OCI-LY1 (cell line): ENCODE measurements around the gene UBE2V1.

Source experiments
- H2AFZ ChIP-seq: fragments of 200-600 bp; sonication (generic), shearing (Covaris generic); 2 replicates; pipeline ENCODE4 v1.6.0; 2014; ENCODE audit warnings: antibody characterized with exemption, mild to moderate bottlenecking, low read length
- H3F3A ChIP-seq: fragments of 200-600 bp; sonication (generic), shearing (Covaris generic); 2 replicates; pipeline ENCODE4 v1.6.0; 2014; ENCODE audit warnings: mild to moderate bottlenecking, antibody characterized with exemption, low read length, moderate library complexity; ENCODE audit not compliant: insufficient read depth
- H3K27ac ChIP-seq: fragments of 200-600 bp; sonication (generic); 2 replicates; pipeline ENCODE4 v1.5.1; 2014; ENCODE audit warnings: low read length, mixed run types, mild to moderate bottlenecking, low read depth; ENCODE audit not compliant: poor library complexity, severe bottlenecking
- H3K27me3 ChIP-seq: fragments of 200-600 bp; sonication (generic); 2 replicates; pipeline ENCODE4 v1.6.0; 2014; ENCODE audit warnings: antibody characterized with exemption, mild to moderate bottlenecking, low read length, moderate library complexity; ENCODE audit not compliant: insufficient read depth
- H3K36me3 ChIP-seq: fragments of 200-600 bp; sonication (generic); 2 replicates; pipeline ENCODE4 v1.6.1; 2014; ENCODE audit warnings: mild to moderate bottlenecking, antibody characterized with exemption, low read length, moderate library complexity, mixed read lengths; ENCODE audit not compliant: insufficient read depth
- H3K4me1 ChIP-seq: fragments of 200-600 bp; sonication (generic); 2 replicates; pipeline ENCODE4 v1.5.1; 2014; ENCODE audit warnings: mild to moderate bottlenecking, low read length, moderate library complexity; ENCODE audit not compliant: insufficient read depth, severe bottlenecking
- H3K4me2 ChIP-seq: fragments of 200-600 bp; sonication (generic), shearing (Covaris generic); 2 replicates; pipeline ENCODE4 v1.6.1; 2014; ENCODE audit warnings: low read length
- H3K4me3 ChIP-seq: fragments of 200-600 bp; sonication (generic); 2 replicates; pipeline ENCODE4 v1.5.1; 2014; ENCODE audit warnings: low read length, low read depth, mild to moderate bottlenecking, mixed read lengths; ENCODE audit not compliant: poor library complexity, severe bottlenecking
- H3K79me2 ChIP-seq: fragments of 200-600 bp; shearing (Covaris generic); 2 replicates; pipeline ENCODE4 v1.6.1; 2016; ENCODE audit warnings: mixed run types, low read length, mixed read lengths; ENCODE audit not compliant: insufficient read depth
- H3K9ac ChIP-seq: fragments of 200-600 bp; sonication (generic), shearing (Covaris generic); 2 replicates; pipeline ENCODE4 v1.6.1; 2014; ENCODE audit warnings: mild to moderate bottlenecking, low read length, mixed read lengths
- H3K9me2 ChIP-seq: fragments of 200-600 bp; sonication (generic), shearing (Covaris generic); 2 replicates; pipeline ENCODE4 v1.6.1; 2014; ENCODE audit warnings: low read depth, mild to moderate bottlenecking, low read length, mixed read lengths
- H3K9me3 ChIP-seq: fragments of 200-600 bp; shearing (Covaris generic); 2 replicates; pipeline ENCODE4 v1.6.1; 2014; ENCODE audit warnings: low read length, mixed read lengths
- H4K20me1 ChIP-seq: fragments of 200-600 bp; sonication (generic), shearing (Covaris generic); 2 replicates; pipeline ENCODE4 v1.6.0; 2016; ENCODE audit warnings: mild to moderate bottlenecking, low read length; ENCODE audit not compliant: insufficient read depth
- CTCF ChIP-seq: fragments of 200-600 bp; sonication (generic), shearing (Covaris generic); IDR thresholded peaks from 2 replicates; pipeline ENCODE4 v1.5.1; 2017; ENCODE audit warnings: mild to moderate bottlenecking, antibody characterized with exemption, low read length, moderate library complexity, mixed read lengths
- EZH2 ChIP-seq: fragments of 200-600 bp; sonication (generic), shearing (Covaris generic); IDR thresholded peaks from 2 replicates; pipeline ENCODE4 v1.8.0; 2017; ENCODE audit warnings: borderline replicate concordance, mixed run types, mild to moderate bottlenecking, antibody characterized with exemption, low read length, moderate library complexity, mixed read lengths

Gene UBE2V1

DNA sequence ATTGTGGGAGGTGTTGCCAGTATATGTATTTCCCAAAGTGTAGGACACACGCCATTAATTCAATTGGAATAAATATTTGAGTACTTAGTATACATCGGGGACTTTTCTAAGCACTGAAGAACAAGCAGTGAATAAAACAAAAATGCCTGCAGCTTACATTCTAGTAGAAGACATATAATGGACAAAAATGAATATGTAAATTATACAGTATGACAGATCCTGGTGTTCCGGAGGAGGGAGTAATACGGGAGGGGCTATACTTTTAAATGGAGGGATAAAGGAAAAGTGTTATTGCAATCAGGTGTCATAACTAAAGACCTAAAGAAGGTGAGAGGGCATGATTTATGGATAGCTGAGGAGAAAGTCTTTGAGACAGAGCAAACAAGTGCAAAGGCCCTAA lies 15.1 kb downstream of the UBE2V1 start:
- H3K36me3 ChIP-seq, result peaks cover 61% of the 10 kb centered on the region
- no peaks in the 10 kb centered on the region for H3K27me3 ChIP-seq
- H3K79me2 ChIP-seq, result peaks cover 66% of the 10 kb centered on the region
- no peaks in the 10 kb centered on the region for H3K9me3 ChIP-seq
- TF ChIP-seq EZH2 (no peak), CTCF (no peak)
- H3K4me2 ChIP-seq, result no peak overlapping the region
- no peaks in the 10 kb centered on the region; the same call in 1 of the 2 replicates for H4K20me1 ChIP-seq
- no peaks in the 10 kb centered on the region for H3K9me2 ChIP-seq
- H3F3A ChIP-seq, result no peaks in the 10 kb centered on the region
- no peak overlapping the region for H2AFZ ChIP-seq
- peaks cover 14% of the 10 kb centered on the region for H3K4me1 ChIP-seq
- no peak overlapping the region for H3K27ac ChIP-seq
- no peak overlapping the region for H3K4me3 ChIP-seq
- H3K9ac ChIP-seq, result no peak overlapping the region

DNA sequence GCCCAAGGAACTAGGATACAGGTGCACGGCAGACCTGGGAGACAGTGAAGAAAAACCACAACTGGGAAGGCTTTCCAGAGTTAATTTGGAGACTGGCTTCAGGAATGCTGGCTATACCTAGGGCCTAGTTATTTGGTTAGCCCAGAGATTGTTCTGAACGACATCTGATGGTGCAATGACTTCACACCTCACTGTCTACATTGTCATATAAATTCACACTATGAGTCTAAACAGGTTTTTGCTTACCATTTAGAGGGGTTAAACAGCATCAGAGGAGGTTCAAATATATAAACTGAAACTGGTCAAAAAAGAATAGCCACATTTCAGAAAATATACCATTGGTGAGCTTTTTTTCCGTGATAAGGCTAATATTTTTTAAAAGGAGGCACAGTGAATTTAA lies 16.7 kb downstream of the UBE2V1 start:
- Histone ChIP-seq H3K79me2 (peaks cover 50% of the 10 kb centered on the region), H3K27me3 (no peaks in the 10 kb centered on the region), H3K36me3 (peaks cover 66% of the 10 kb centered on the region), H3K9me3 (no peaks in the 10 kb centered on the region), H3K9ac (no peak overlapping the region), H3F3A (no peaks in the 10 kb centered on the region), H3K9me2 (no peaks in the 10 kb centered on the region), H3K4me2 (no peak overlapping the region), H3K4me1 (no peaks in the 10 kb centered on the region), H3K4me3 (no peak overlapping the region), H3K27ac (no peak overlapping the region), H2AFZ (no peak overlapping the region), H4K20me1 (no peaks in the 10 kb centered on the region; the same call in 1 of the 2 replicates)
- no peak for TF ChIP-seq CTCF
- no peak for TF ChIP-seq EZH2

- H3K4me1 ChIP-seq, result no peaks in the 10 kb centered on the region
- no peak overlapping the region for H3K27ac ChIP-seq
- H3K36me3 ChIP-seq, result peaks cover 69% of the 10 kb centered on the region
- H3K4me3 ChIP-seq, result no peak overlapping the region
- no peak overlapping the region for H2AFZ ChIP-seq
- no peaks in the 10 kb centered on the region; the same call in 1 of the 2 replicates for H4K20me1 ChIP-seq
- H3K9me3 ChIP-seq, result no peaks in the 10 kb centered on the region
- H3K79me2 ChIP-seq, result peaks cover 44% of the 10 kb centered on the region
- no peaks in the 10 kb centered on the region for H3F3A ChIP-seq
- H3K9me2 ChIP-seq, result no peaks in the 10 kb centered on the region
- no peak overlapping the region for H3K4me2 ChIP-seq
- no peaks in the 10 kb centered on the region for H3K27me3 ChIP-seq
- TF ChIP-seq CTCF, result no peak
- no peak for TF ChIP-seq EZH2
- H3K9ac ChIP-seq, result no peak overlapping the region
These were observed 17.4 kb downstream of the UBE2V1 start for GRCh38 chr20:50095476-50096078.
